Ectodermal cell (in vitro differentiated cells): Measurements from ENCODE around the gene HMOX2.
A peak's percentile ranks its signal among the peaks of the same experiment; 100 is the strongest.

ENCODE experiments used
- H3K27ac ChIP-seq: 2 replicates; pipeline ENCODE4 v1.7.0; 2013; ENCODE audit warnings: mild to moderate bottlenecking, low read depth, low read length; ENCODE audit not compliant: insufficient read depth, poor library complexity, severe bottlenecking
- H3K27me3 ChIP-seq: 2 replicates; pipeline ENCODE4 v1.7.0; 2013; ENCODE audit warnings: mild to moderate bottlenecking, low read length; ENCODE audit not compliant: insufficient read depth, control insufficient read depth, poor library complexity, severe bottlenecking
- H3K36me3 ChIP-seq: one replicate; pipeline ENCODE4 v1.7.0; 2013; ENCODE audit warnings: low read length; ENCODE audit not compliant: control insufficient read depth, insufficient read depth
- H3K4me1 ChIP-seq: one replicate; pipeline ENCODE4 v1.7.0; 2013; ENCODE audit warnings: low read length; ENCODE audit not compliant: control insufficient read depth, insufficient read depth
- H3K4me3 ChIP-seq: 2 replicates; pipeline ENCODE4 v1.7.0; 2013; ENCODE audit warnings: low read depth, low read length, control low read depth; ENCODE audit not compliant: insufficient read depth
- H3K9me3 ChIP-seq: 2 replicates; pipeline ENCODE4 v1.7.0; 2013; ENCODE audit warnings: mild to moderate bottlenecking, low read length, moderate library complexity; ENCODE audit not compliant: control insufficient read depth
- WGBS, 2 experiments: methylation state at CpG; one replicate each; pipeline ENCODE4 v1.1.7; 2013; ENCODE audit warnings: missing lambda C conversion rate in 2 of 2; 5-methylcytosine and 5-hydroxymethylcytosine counted together

Gene HMOX2

GRCh38 chr16:4443271-4443670 lies 32.9 kb upstream of the HMOX2 start:
- no peak overlapping the region for H3K27ac ChIP-seq
- no peaks in the 10 kb centered on the region for H3K27me3 ChIP-seq
- WGBS, 2 experiments, result 72 to 73% methylated on average over 5 of the region's 5 CpGs
- no peaks in the 10 kb centered on the region for H3K4me1 ChIP-seq
- peaks cover 56% of the 10 kb centered on the region for H3K36me3 ChIP-seq
- no peaks in the 10 kb centered on the region for H3K9me3 ChIP-seq
- no peak overlapping the region for H3K4me3 ChIP-seq

GRCh38 chr16:4443986-4444385 lies 32.2 kb upstream of the HMOX2 start:
- Histone ChIP-seq H3K4me3 (no peak overlapping the region), H3K36me3 (peaks cover 56% of the 10 kb centered on the region), H3K27ac (no peak overlapping the region), H3K9me3 (no peaks in the 10 kb centered on the region), H3K4me1 (no peaks in the 10 kb centered on the region), H3K27me3 (no peaks in the 10 kb centered on the region)
- WGBS, 2 experiments, result 91 to 96% methylated on average over 4 of the region's 4 CpGs

- Histone ChIP-seq H3K9me3 (no peaks in the 10 kb centered on the region), H3K27me3 (no peaks in the 10 kb centered on the region), H3K27ac (no peak overlapping the region), H3K4me3 (no peak overlapping the region), H3K4me1 (no peaks in the 10 kb centered on the region), H3K36me3 (peaks cover 39% of the 10 kb centered on the region)
- 95 to 96% methylated on average over 14 of the region's 14 CpGs for WGBS, 2 experiments
Observed at GRCh38 chr16:4450430-4450829, 25.8 kb upstream of the HMOX2 start.

DNA sequence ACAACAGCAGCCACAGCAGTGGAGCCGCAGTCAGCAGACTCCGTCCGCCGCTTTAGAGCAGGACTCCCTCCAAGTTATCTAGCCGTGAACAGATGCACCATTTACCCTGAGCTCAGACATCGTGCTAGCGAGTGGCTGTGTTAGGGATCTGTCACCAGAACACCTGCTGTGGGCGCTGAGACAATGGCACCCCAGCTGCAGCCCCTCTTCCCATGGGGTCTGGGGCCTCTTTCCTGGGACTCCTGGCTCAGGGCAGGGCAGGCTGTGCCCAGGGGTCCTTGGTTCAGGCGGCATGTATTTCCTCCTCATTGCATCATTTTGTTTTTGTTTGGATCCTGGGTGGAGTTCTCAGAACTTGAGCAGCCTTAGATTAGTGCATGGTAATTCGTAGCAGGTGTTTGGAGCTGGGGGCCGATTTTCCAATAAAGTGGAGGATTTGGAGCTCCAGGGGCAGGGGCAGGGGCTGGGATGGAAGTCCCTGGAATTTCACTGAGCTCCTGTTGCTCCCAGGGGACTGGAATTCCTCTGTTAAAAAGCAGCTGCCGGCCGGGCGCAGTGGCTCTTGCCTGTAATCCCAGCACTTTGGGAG lies 25.2 kb upstream of the HMOX2 start:
- no peaks in the 10 kb centered on the region for H3K27me3 ChIP-seq
- no peak overlapping the region for H3K4me3 ChIP-seq
- no peak overlapping the region for H3K27ac ChIP-seq
- no peaks in the 10 kb centered on the region for H3K4me1 ChIP-seq
- WGBS, 2 experiments, result 92 to 94% methylated on average over 14 of the region's 14 CpGs
- H3K9me3 ChIP-seq, result no peaks in the 10 kb centered on the region
- peaks cover 38% of the 10 kb centered on the region for H3K36me3 ChIP-seq

GRCh38 chr16:4452674-4453073 lies 23.5 kb upstream of the HMOX2 start:
- no peaks in the 10 kb centered on the region for H3K27me3 ChIP-seq
- WGBS, 2 experiments, result 92 to 96% methylated on average over 5 of the region's 5 CpGs
- no peaks in the 10 kb centered on the region for H3K4me1 ChIP-seq
- no peak overlapping the region for H3K27ac ChIP-seq
- H3K36me3 ChIP-seq, result peaks cover 37% of the 10 kb centered on the region
- no peak overlapping the region for H3K4me3 ChIP-seq
- no peaks in the 10 kb centered on the region for H3K9me3 ChIP-seq

- no peak overlapping the region for H3K27ac ChIP-seq
- WGBS, 2 experiments, result 83 to 86% methylated on average over 9 of the region's 9 CpGs
- H3K4me3 ChIP-seq, result no peak overlapping the region
- H3K36me3 ChIP-seq, result peaks cover 26% of the 10 kb centered on the region
- H3K9me3 ChIP-seq, result no peaks in the 10 kb centered on the region
- no peaks in the 10 kb centered on the region for H3K4me1 ChIP-seq
- H3K27me3 ChIP-seq, result no peaks in the 10 kb centered on the region
Observed at GRCh38 chr16:4454623-4455022, 21.6 kb upstream of the HMOX2 start.

GRCh38 chr16:4455081-4455480 lies 21.1 kb upstream of the HMOX2 start:
- Histone ChIP-seq H3K27ac (no peak overlapping the region), H3K27me3 (no peaks in the 10 kb centered on the region), H3K36me3 (peaks cover 26% of the 10 kb centered on the region), H3K4me3 (no peak overlapping the region), H3K4me1 (no peaks in the 10 kb centered on the region), H3K9me3 (no peaks in the 10 kb centered on the region)
- WGBS, 2 experiments, result 89% methylated on average over 14 of the region's 14 CpGs

DNA sequence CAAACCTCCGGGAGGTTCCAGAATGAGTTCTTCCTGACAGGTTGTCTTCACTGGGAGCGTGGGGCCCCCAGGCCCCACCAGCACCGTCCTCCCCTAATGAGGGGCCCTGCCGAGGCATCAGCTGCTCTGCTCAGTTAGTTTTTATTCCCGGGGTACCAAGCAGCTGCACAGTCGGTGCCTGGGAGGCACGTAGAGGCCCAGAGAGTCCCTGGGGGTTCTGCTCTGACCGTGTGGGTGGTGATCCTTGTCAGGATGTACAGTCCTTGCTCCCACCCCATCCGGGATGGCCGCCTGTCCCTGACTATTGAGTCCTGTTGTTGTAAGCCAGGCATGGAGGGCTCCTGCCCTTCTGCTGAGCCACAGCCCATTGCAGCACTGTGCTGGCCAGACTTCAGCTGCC lies 20.2 kb upstream of the HMOX2 start:
- no peaks in the 10 kb centered on the region for H3K27me3 ChIP-seq
- H3K4me3 ChIP-seq, result no peak overlapping the region
- peaks cover 20% of the 10 kb centered on the region for H3K36me3 ChIP-seq
- no peaks in the 10 kb centered on the region for H3K4me1 ChIP-seq
- no peak overlapping the region for H3K27ac ChIP-seq
- no peaks in the 10 kb centered on the region for H3K9me3 ChIP-seq
- WGBS, 2 experiments, result 83 to 84% methylated on average over 10 of the region's 10 CpGs

DNA sequence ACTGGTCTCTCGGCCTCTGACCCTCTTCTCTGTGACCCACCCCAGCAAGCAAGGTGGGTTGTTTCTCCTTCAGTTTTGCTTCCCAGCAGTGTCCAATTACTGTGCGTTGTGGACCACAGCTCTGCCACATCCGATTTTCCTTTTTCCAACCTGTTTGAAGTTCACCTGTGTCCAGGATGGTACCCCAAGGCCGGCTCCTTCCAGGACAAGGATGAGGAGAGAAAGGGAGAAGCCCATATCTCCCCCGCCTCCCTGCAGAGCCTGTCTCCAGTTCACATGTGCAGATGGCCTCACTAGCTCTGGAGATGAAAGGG lies 15.3 kb upstream of the HMOX2 start:
- H3K36me3 ChIP-seq, result peaks cover 10% of the 10 kb centered on the region
- 94 to 95% methylated on average over 5 of the region's 5 CpGs for WGBS, 2 experiments
- H3K27ac ChIP-seq, result no peak overlapping the region
- H3K4me3 ChIP-seq, result no peak overlapping the region
- H3K9me3 ChIP-seq, result no peaks in the 10 kb centered on the region
- no peaks in the 10 kb centered on the region for H3K27me3 ChIP-seq
- H3K4me1 ChIP-seq, result no peaks in the 10 kb centered on the region

- H3K27me3 ChIP-seq, result no peaks in the 10 kb centered on the region
- no peaks in the 10 kb centered on the region for H3K9me3 ChIP-seq
- peaks cover 15% of the 10 kb centered on the region for H3K36me3 ChIP-seq
- peak overlapping the region; percentile 60 for H3K27ac ChIP-seq
- WGBS, 2 experiments, result 86 to 90% methylated on average over 25 to 26 of the region's 27 CpGs
- H3K4me3 ChIP-seq, result no peak overlapping the region
- H3K4me1 ChIP-seq, result no peaks in the 10 kb centered on the region
Observed at GRCh38 chr16:4461250-4462085, 14.7 kb upstream of the HMOX2 start.
